DMS53 (cell line): ENCODE measurements around the gene POP4.
"Not testable (repeated sequence)": the region's sequence is repeated elsewhere in the genome, so short reads cannot be mapped to it uniquely, and the experiment has no call there.

Experiments
- DNase-seq: peaks from one replicate; lab custom pipeline; 2025; lab: John Stamatoyannopoulos, UW

Gene POP4, protein sequence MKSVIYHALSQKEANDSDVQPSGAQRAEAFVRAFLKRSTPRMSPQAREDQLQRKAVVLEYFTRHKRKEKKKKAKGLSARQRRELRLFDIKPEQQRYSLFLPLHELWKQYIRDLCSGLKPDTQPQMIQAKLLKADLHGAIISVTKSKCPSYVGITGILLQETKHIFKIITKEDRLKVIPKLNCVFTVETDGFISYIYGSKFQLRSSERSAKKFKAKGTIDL

DNA sequence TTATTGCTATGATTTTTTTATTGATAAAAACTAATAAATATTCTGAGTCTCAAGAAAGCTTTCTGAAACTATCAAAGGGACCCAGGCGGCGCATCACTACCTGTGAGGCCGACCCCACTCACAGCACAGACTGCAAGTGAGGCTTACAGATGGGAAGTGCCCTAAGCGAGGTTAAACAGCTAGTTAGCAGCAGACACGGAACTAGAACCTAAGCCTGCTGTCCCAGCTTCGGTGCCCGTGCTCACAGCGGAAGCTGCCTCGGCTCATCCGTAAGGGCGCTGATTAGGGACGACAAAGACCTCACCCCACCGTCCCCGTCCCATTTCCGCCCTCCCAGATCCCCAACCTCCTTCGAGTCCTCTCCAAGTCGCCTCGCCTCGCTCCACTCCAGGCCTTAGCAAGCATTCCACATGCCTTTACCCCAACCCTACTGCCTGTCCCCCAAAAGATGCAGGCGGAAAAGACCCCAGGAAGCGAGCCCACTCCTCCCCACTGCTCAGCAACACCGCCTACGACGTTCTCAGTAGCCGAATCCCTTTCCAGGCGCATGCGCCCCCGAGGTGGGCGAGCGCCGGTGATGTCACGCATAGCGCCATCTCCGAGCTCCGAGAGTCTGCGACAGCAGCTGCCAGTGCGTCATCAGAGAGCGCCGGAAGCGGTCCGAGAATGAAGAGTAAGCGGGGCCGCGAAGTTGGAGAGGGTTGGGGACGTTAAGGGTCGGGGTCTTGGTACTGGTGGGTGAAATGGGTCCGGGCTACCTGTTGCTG, at the start of gene POP4:
POP4 (plus strand) TSS at position 631 of the 767 bp plus-strand sequence; CDS start at position 667, 36 bp downstream.
- DNase-seq = peak; percentile 95

DNA sequence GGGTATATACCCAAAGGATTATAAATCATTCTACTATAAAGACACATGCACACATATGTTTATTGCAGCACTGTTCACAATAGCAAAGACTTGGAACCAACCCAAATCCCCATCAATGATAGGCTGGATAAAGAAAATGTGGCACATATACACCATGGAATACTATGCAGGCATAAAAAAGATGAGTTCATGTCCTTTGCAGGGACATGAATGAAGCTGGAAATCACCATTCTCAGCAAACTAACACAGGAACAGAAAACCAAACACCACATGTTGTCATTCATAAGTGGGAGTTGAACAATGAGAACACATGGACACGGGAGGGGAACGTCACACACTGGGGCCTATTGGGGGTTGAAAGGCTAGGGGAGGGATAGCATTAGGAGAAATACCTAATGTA, 47.0 kb upstream of the POP4 start:
- DNase-seq = not testable (repeated sequence)

DNA sequence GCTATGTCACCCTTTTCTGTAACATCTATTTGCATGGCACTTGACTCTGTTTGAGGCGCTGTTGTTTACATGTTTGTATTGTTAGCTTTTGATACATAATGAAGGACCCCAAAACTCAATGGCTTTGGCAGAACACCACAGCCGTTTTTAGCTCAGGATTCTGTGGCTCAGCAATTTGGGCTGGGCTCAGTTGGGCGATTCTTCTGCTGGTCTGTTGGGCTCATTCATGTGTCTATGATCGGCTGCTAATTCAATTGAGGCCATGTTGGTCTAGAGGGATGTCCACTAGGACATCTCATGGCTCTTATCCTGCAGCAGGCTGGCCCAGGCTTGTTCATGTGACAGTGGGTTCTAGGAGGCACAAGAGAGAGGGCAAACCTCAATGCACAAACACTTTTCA, 46.3 kb upstream of the POP4 start:
- DNase-seq = no peak

DNA sequence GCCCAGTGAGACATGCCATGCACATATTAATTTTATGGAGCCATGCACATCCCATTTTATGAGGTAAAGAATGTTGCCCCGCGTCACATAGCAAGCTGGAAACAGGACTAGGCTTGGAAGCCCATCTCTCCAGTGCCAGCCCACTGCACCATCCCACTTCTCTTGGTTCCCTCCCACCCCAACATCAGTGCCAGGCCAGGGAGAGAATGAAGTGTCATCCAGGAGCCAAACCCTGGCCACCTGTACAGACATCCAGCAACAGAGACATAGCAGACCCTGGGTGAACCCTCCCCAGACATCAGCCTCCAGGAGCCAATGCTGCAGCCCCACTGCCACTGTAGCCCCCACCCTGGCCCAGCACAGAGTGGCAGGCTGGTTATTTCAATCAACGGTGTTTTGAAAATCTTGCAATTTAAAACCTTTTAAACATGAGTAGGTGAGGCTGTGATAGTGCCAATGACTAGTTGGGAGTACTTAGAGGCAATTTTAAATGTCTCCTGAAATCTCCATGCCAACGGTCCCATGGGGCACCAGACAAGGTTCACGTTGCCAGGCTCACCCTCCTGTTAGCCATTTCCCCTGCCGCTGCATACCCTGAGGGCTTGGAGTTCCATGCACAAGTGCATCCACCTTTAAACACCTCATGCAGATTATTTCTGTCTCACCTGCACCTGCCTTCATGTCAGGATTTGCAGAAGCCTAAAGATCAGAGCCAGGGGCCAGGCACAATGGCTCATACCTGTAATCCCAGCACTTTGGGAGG, 45.6 kb upstream of the POP4 start:
- no peak for DNase-seq

DNA sequence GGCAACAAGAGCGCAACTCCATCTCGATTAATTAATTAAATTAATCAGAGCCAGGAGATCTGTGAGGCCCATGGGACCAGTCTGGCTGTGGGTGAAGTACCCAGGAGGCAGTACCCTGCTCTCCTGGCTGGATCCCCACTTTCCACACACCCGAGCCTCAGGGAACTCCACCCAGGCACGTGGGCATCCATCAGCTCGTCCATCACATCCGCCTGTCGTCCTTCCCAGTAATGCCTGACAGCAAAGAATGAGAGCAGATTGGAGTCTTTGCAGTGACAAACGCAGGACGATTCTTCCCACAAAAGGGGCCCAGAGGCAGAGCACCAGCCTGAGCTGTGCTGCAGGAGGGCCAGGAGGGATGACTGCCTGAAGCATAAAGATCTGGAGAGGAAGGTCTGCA, 44.5 kb upstream of the POP4 start:
- DNase-seq = no peak

DNA sequence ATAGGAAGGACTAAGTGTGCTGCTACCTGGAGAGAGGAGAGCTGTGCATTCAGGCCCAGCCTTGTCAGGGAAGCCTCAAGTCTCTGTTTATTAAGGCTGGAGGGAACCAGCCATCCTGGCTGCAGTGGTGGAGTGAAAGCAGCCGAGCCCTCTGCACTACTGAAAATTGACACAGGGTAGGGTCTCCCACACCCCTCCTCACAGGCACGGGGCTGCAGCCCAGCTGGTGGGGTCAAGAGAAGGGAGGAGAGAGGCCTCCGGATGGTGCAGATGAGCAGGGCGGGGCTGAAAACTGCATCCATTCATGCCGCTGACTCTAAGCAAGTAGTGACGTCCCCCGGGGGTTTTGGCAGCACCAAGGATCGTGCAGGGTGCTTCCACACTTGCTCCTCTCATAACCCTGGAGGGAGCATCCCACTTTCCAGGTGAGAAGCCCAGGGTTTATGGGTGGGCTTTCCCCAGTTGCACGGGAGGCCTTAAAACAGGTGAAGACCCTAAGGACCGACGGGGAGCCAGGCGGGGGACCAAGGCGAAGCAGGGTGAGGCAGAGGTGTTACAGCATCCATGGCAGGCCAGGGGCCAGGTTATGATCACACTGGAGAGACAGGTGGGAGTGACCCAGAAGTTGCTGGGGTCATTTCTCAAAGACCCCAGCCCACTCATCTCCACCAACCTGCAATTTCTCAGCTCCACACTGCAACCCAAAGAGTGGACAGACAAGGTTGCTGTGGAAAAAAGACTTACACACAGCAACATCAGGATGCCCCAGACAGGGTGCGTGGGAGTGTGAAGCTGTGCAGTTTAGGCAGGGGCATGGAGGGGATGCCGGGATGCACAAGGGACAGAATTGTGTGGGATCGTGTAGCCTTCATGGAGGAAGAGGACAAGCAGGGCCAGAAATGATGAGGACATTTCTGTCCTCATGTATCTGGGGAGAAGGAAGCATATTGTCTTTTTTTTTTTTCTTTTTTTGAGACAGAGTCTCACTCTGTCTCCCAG, 43.5 kb upstream of the POP4 start:
- no peak for DNase-seq

DNA sequence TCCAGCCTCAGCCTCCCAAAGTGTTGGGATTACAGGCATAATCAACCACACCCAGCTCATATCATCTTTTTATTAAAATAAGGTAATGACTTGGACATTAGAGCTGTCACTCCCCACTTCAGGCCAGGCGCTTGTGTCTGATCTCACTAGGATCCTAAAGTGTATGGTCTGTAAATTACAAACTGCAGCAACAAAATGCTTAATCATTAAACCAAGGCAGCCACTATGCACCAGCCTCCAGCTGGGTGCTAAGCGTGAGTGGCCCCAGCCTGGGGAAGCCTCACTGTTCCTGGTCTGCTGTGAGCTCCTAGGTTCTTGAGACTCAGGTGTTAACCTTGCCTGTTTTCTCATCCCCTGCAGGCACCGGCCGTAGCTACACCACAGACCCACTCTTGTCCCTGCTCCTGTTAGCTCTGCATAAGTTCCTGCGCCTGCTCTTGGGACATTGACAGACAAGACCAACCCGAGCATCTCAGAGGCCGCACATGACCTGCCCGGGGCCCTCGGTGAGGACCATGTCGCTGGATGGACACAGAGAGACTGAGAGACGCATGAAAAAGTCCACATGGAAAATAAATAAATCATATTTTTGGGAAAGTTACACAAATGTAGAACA, 42.5 kb upstream of the POP4 start:
- peak; percentile 14 for DNase-seq

DNA sequence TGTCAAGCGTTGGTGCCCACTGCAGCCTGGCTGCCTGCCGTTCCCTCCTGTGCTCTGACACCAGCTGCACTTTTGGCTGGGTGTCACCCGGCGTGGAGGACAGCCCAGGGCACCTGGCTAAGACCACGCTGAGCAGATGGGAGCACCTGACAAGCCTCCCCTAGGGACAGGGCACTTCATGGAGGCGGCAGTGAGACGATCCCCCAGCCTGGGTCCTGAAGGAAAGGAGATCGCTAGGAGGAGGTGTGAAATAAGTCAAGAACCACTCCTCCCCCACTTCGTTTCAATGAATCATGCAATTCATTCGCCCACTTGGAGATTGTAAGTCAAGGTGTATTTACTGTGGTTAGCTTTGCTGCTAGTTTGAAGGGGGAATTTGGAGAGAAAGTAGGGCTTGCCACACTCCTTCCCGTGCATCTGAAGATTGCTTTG, 41.5 kb upstream of the POP4 start:
- DNase-seq = no peak

DNA sequence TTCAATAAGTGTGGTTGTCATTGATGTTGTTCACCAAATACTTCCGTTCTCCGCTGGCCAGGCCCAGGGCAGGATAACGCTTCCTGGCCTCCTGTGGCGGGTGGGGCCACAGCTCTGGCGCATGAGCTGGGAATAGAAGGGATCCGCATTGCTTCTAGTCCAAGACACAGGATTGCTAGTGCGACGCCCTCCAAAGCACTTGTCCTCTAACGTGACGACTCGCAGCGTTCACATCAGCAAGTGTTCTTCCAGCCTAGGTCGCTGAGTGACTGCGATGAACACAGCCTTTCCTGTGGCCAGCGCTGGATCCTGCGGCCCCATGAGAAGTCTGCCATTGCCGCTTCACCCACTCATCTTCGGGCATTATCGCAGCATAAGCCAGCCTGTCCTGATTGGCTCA, 40.9 kb upstream of the POP4 start:
- no peak for DNase-seq

DNA sequence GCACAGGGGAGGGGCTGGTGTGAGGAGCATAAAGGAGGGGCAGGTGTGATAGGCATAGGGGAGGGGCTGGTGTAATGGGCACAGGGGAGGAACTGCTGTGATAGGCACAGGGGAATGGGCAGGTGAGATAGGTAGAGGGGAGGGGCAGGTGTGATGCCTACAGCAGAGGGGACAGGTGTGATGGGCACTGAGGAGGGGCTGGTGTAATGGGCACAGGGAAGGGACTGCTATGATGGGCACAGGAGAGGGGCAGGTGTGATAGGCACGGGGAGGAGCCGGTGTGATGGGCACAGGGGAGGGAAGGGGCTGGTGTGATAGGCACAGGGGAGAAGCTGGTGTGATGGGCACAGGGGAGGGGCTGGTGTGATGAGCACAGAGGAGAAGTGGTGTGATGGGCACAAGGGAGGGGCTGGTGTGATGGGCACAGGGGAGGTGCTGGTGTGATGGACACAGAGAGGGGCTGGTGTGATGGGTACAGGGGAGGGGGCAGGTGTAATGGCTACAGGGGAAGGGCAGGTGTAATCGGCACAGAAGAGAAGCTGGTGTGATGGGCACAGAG, 39.5 kb upstream of the POP4 start:
- no peak for DNase-seq

DNA sequence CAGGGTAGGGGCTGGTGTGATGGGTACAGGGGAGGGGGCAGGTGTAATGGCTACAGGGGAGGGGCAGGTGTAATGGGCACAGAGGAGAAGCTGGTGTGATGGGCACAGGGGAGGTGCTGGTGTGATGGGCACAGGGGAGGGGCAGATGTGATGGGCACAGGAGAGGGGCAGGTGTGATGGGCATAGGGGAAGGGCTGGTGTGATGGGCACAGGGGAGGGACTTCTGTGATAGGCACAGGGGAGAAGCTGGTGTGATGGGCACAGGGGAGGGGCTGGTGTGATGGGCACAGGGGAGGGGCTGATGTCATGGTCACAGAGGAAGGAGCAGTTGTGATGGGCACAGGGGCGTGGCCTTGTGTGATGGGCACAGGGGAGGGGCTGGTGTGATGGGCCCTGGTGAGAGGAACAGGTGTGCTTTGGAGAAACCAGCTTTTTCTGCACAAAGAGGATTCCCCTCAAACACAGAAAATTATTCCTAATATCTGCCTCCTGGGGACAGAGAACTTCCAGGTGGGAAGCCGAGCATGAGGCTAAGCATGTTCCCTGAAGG, 38.6 kb upstream of the POP4 start:
- no peak for DNase-seq

DNA sequence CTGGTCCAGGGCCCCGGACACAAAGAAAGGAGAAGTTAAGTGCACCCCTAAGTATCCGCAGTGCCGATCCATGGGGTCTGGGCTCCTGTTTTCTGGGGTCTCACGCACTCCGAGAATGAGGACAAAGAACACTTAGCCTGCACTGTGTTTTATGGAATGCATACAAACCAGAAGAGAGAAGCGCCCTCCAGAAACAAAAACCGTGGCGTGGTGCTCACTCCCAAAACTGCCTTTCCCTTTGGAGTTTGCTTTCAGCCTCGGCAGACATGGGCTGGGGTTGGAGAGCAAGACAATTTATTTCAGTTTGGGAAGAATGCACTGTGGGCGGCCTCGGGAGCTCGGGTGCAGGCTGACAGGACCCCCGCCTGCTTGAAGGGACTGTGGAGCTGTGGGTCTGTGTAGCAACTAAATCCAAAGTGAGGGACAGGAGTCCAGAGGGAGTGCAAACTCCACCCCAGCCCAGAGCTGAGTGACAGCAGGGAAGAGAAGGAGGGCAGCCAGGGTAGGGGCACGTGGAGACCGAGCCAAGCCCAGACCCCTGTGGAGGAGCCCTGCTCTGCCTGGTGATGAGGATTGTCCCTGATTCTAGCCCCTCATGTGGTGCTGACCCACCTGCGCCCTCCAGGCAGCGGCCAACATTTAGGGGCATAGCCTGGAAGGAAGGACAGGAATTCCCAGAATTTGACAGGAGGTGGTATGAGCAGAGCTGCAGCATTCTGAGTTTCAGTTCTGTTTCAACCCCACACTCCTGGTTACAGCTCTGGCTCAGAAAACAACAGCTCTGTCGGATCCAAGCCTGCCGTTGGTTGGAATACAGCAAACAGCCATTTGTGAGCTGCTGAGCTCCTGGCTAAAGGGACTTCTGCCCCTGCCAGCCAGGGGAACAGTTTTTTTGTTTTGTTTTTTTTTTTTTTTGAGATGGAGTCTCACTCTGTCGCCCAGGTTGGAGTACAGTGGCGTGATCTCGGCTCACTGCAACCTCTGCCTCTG, 37.8 kb upstream of the POP4 start:
- DNase-seq = no peak

DNA sequence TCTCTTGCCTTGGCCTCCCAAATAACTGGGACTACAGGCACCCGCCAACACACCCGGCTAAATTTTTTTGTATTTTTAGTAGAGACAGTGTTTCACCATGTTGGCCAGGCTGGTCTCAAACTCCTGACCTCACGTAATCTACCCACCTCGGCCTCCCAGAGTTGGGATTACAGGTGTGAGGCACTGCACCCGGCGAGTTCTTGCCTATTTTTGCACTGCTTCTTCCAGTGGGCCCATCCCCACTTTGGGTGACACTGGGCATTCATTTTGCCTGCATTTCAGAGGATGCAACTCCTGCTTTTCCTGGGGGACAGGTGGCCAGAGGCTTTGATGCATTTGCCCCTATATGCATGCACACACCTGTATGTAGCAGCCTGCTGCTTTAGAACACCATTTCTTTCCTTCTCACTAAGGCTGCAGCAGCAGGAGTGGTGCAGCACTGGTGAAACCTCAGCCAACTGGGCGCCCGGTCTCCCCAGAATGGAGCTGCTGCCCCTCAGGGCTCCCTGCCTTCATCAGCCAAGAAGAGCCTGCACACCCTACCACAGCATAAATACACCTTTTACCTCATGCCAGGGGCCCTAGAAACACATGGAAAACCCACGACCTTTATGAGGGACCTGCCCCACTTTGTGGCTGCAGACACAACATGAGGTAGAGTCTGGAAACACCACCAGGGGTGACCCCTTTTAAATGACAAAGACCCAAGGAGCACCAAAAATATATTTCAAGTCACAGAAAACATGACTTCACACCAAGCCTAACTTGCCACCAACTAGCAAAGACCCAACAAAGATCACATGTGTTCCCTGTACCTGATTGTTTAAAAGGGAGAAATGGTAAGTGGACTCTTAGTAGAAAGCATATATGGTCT, 36.8 kb upstream of the POP4 start:
- no peak for DNase-seq

DNA sequence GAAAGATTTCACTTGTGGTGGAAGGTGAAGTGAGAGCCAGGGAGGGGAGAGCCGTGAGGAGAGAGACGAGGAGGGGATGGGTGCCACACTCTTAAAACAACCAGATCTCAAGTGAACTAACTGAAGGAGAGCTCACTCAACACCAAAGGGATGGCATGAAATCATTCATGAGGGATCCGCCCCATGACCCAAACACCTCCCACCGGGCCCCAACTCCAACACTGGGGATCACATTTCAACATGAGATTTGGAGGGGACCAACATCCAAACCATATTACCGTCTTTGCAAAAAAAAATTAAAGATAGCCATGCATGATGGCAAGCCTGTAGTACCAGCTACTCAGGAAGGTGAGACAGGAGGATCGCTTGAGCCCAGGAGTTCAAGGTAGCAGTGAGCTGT, 34.9 kb upstream of the POP4 start:
- DNase-seq = no peak

DNA sequence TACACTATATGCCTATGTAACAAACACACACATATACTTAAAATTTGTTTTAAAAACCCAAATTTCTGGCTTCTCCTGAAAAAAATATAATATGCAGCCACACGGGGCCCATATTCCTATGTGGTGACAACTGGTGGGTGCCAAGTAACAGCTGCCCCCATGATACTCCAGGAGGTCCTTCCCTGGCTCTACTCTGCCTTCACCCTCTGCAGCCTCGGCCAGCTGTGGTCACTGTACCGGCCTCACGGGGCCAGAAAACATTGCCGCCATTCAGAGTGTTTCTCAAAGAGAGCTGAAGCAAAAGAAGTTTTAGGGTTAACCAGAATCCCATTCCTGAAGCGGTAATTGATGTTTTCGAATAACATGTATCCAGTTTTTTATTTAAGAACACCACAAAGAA, 32.6 kb upstream of the POP4 start:
- DNase-seq = no peak

DNA sequence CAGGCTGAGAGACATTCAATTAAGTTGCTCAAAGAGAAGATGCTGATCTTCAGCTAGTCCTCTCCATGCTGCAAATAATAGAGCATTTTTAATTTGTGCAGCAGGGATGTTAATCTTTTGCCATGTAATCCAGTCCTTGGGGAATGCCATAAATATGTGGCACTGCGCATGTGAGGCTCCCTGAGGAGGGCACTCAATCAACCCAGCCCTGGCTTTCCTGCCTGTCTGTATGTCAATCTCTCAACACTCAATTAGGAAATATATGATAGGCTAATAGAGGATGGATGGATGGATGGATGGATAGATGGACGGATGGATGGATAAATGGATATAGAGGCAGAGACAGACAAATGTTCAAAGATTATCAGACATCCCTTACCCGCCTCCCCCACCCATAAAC, 31.6 kb upstream of the POP4 start:
- no peak for DNase-seq

DNA sequence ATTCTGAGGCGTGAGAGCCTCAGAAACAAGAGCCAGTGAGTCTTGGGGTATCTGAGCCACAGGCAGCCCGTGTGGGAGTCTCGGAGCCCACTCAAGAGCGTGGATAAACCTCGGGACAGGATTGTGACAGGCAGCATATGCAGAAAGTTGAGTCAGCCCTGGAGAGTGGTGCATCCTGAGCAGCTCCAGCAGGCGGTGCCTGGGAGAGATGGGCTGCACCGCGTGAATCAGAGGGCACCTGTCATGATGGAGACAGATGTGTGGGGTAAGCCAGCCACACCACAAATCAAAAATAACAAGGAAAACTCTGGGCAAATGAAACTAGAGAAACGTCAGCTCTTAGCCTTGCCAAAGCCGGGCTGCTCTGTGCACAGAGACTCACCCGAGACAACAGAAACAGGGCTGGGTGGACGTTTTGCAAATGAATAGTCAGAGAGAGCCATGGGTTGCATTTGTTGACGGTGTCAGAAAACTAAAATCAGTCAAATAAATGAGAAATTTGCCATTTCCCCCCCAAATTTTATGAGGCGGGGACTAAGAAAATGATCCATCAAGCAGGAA, 30.0 kb upstream of the POP4 start:
- no peak for DNase-seq
